A673 (cell line): ENCODE results near the gene ADGRG1. TPM values are rescaled to one million over a fixed set of nuclear protein-coding genes. Genes with fewer than 3 reads are reported as not detected.

ENCODE experiments used
- BruUV-seq: library from RNA; stranded (reverse); fragments of 400-500 nt; replicated peaks from 2 replicates; lab custom pipeline; 2021; lab: Mats Ljungman, UMichigan
- CTCF ChIA-PET: fragments of 300-600 bp; sonication (Branson Sonifier 250); formaldehyde crosslinking; loops from one replicate; lab custom pipeline; 2022; ENCODE audit warnings: antibody characterized with exemption; lab: Charles Lee
- POLR2A ChIA-PET: fragments of 300-600 bp; sonication (Branson Sonifier 250); formaldehyde crosslinking; loops from one replicate; lab custom pipeline; 2022; ENCODE audit warnings: antibody characterized with exemption; ENCODE audit not compliant: low non-redundant PET; lab: Charles Lee
- DNase-seq: peaks from one replicate; pipeline ENCODE4 v3.0.0-alpha.2; 2015; ENCODE audit warnings: low spot score
- H3K27ac ChIP-seq: fragments of 200-600 bp; sonication (generic); 2 replicates; pipeline ENCODE4 v1.5.1; 2016; ENCODE audit warnings: mixed run types, low read depth, mild to moderate bottlenecking, mixed read lengths, antibody characterized with exemption, low read length; ENCODE audit not compliant: poor library complexity, severe bottlenecking
- H3K27me3 ChIP-seq: fragments of 200-600 bp; sonication (generic); replicated peaks from 2 replicates; pipeline ENCODE4 v1.6.1; 2017; ENCODE audit warnings: mixed run types, low read depth, mild to moderate bottlenecking, mixed read lengths, antibody characterized with exemption, low read length; ENCODE audit not compliant: insufficient read depth, poor library complexity
- H3K36me3 ChIP-seq: fragments of 200-600 bp; sonication (generic); 2 replicates; pipeline ENCODE4 v1.6.1; 2016; ENCODE audit warnings: mixed run types, mild to moderate bottlenecking, mixed read lengths, antibody characterized with exemption, low read length; ENCODE audit not compliant: insufficient read depth, poor library complexity, severe bottlenecking
- H3K4me1 ChIP-seq: fragments of 200-600 bp; sonication (generic); 2 replicates; pipeline ENCODE4 v1.6.1; 2017; ENCODE audit warnings: mixed run types, mild to moderate bottlenecking, mixed read lengths, antibody characterized with exemption, low read length; ENCODE audit not compliant: insufficient read depth, poor library complexity, severe bottlenecking
- H3K4me3 ChIP-seq: fragments of 200-600 bp; sonication (generic); 2 replicates; pipeline ENCODE4 v1.5.1; 2016; ENCODE audit warnings: low read depth, mixed run types, mild to moderate bottlenecking, mixed read lengths, low read length; ENCODE audit not compliant: poor library complexity, severe bottlenecking
- H3K9me3 ChIP-seq: fragments of 200-600 bp; sonication (generic); 2 replicates; pipeline ENCODE4 v1.6.1; 2016; ENCODE audit warnings: mixed run types, low read depth, mild to moderate bottlenecking, mixed read lengths, antibody characterized with exemption, low read length; ENCODE audit not compliant: poor library complexity, severe bottlenecking
- EZH2 ChIP-seq: fragments of 200-600 bp; sonication (generic); IDR thresholded peaks from 2 replicates; pipeline ENCODE4 v1.6.1; 2017; ENCODE audit warnings: borderline replicate concordance, low read depth, mild to moderate bottlenecking, mixed read lengths, antibody characterized with exemption, low read length; ENCODE audit not compliant: poor library complexity, severe bottlenecking
- intact Hi-C: fragments of 100-400 bp; cut with micrococcal nuclease; formaldehyde crosslinking; loops from one replicate; pipeline ENCODE4 v1.10.0; 2022; ENCODE audit not compliant: unreplicated experiment
- total RNA-seq: library from RNA; stranded (reverse); gene quantifications from 2 replicates; pipeline ENCODE4 v1.2.3, GENCODE V29; 2021
- TF ChIP-seq, protein P1 (sequence below): fragments of 300-800, 200-600 bp; sonication (generic); conservative IDR thresholded peaks from 2 replicates; pipeline ENCODE4 v1.5.1; 2017; ENCODE audit warnings: low read depth, mild to moderate bottlenecking, antibody characterized with exemption, low read length, moderate library complexity, mixed read lengths

ADGRG1 gene
- total RNA-seq, 1 experiment from 2014 or later = 0.75 TPM

DNA sequence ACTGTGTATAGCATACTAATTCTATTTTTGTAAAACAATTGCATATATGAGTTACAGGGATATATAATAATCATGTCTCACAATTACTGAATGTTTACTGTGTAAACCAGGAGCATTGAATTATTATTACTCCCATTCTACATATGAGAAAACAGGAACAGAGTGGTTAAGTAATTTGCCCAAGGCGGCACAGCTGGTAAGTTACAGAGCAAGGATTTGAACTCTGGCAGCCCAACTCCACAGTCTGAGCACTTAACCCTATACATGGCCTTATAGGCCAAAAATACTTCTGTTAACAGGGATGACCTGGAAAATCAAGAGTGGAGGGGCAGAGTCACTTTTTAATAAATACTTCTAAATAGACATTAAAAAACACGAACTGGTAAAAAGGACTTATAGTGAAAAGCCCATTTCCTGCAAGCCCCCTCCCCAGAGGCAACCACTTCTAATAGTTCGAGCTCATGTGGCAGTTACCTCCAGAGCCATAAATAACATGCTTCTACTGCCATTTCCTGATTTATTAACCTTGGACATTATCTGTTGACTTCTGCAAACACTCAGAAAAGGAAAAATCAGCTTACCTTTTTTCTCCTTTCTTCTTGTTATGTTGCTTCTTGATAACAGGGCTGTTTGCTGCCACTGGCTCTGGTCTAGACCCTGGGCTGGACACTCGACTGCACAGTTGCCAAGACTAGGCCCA is 22.1 kb upstream of the ADGRG1 start:
- POLR2A ChIA-PET = no interaction called here

GRCh38 chr16:57606847-57607501 is 21.5 kb upstream of the ADGRG1 start:
- TF ChIP-seq, protein P1, sequence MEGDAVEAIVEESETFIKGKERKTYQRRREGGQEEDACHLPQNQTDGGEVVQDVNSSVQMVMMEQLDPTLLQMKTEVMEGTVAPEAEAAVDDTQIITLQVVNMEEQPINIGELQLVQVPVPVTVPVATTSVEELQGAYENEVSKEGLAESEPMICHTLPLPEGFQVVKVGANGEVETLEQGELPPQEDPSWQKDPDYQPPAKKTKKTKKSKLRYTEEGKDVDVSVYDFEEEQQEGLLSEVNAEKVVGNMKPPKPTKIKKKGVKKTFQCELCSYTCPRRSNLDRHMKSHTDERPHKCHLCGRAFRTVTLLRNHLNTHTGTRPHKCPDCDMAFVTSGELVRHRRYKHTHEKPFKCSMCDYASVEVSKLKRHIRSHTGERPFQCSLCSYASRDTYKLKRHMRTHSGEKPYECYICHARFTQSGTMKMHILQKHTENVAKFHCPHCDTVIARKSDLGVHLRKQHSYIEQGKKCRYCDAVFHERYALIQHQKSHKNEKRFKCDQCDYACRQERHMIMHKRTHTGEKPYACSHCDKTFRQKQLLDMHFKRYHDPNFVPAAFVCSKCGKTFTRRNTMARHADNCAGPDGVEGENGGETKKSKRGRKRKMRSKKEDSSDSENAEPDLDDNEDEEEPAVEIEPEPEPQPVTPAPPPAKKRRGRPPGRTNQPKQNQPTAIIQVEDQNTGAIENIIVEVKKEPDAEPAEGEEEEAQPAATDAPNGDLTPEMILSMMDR = no peak
- no peak for TF ChIP-seq EZH2
- CTCF ChIA-PET = no interaction called here

More for the DNA sequence above, 22.1 kb upstream of the ADGRG1 start:
- no peak for DNase-seq
- no peak overlapping the region for H3K27ac ChIP-seq
- peaks cover 3% of the 10 kb centered on the region for H3K4me1 ChIP-seq
- intact Hi-C loops = no loop called here
- CTCF ChIA-PET = no interaction called here
- TF ChIP-seq, protein P1 = no peak
- BruUV-seq = no TSS peak
- no peaks in the 10 kb centered on the region for H3K9me3 ChIP-seq
- H3K36me3 ChIP-seq = no peaks in the 10 kb centered on the region
- no peaks in the 10 kb centered on the region for H3K27me3 ChIP-seq
- no peak overlapping the region for H3K4me3 ChIP-seq

GRCh38 chr16:57607676-57608461 is 20.6 kb upstream of the ADGRG1 start:
- DNase-seq = no peak

More at GRCh38 chr16:57606847-57607501, 21.5 kb upstream of the ADGRG1 start:
- POLR2A ChIA-PET = no interaction called here
- Histone ChIP-seq H3K4me3 (no peak overlapping the region), H3K9me3 (no peaks in the 10 kb centered on the region), H3K36me3 (no peaks in the 10 kb centered on the region), H3K27me3 (no peaks in the 10 kb centered on the region), H3K27ac (no peak overlapping the region), H3K4me1 (peaks cover 3% of the 10 kb centered on the region)
- no TSS peak for BruUV-seq
- DNase-seq = no peak
- intact Hi-C loops = no loop called here

More at GRCh38 chr16:57607676-57608461, 20.6 kb upstream of the ADGRG1 start:
- Histone ChIP-seq H3K4me3 (no peak overlapping the region), H3K27ac (no peak overlapping the region), H3K9me3 (no peaks in the 10 kb centered on the region), H3K36me3 (no peaks in the 10 kb centered on the region), H3K4me1 (peaks cover 3% of the 10 kb centered on the region), H3K27me3 (no peaks in the 10 kb centered on the region)
- intact Hi-C loops = no loop called here
- TF ChIP-seq EZH2 = no peak
- TF ChIP-seq, protein P1 = no peak
- no TSS peak for BruUV-seq
- ChIA-PET CTCF (no interaction called here), POLR2A (no interaction called here)
